Measurements from ENCODE around the gene PER2.
A peak's percentile ranks its signal among the peaks of the same experiment; 100 is the strongest.

Gene PER2

GRCh38 chr2:238305092-238305862, 16.9 kb upstream of the PER2 start:
- H3K27me3 ChIP-seq: no peaks in the 10 kb centered on the region
- no peak overlapping the region for H3K4me3 ChIP-seq (ENCODE audit: low read depth, low read length)
- no peaks in the 10 kb centered on the region for H3K9me3 ChIP-seq
- H3K36me3 ChIP-seq: no peaks in the 10 kb centered on the region; the same call in 1 of the 2 replicates
- no peaks in the 10 kb centered on the region for H3K4me1 ChIP-seq
- TF ChIP-seq CTCF (IDR thresholded peaks at IDR 0.05; ENCODE audit: low read depth, low read length): peak; percentile 38
- no peak for DNase-seq

GRCh38 chr2:238304116-238304515, 15.7 kb upstream of the PER2 start:
- DNase-seq: no peak
- Histone ChIP-seq H3K4me3 (ENCODE audit: low read depth, low read length) (no peak overlapping the region), H3K36me3 (no peaks in the 10 kb centered on the region; the same call in 1 of the 2 replicates), H3K4me1 (no peaks in the 10 kb centered on the region), H3K9me3 (no peaks in the 10 kb centered on the region), H3K27me3 (no peaks in the 10 kb centered on the region)
- no peak for TF ChIP-seq CTCF (IDR thresholded peaks at IDR 0.05; ENCODE audit: low read depth, low read length)

GRCh38 chr2:238302751-238303150, 14.3 kb upstream of the PER2 start:
- no peaks in the 10 kb centered on the region; the same call in 1 of the 2 replicates for H3K36me3 ChIP-seq
- no peak overlapping the region for H3K4me3 ChIP-seq (ENCODE audit: low read depth, low read length)
- H3K4me1 ChIP-seq: no peaks in the 10 kb centered on the region
- no peak for DNase-seq
- no peak for TF ChIP-seq CTCF (IDR thresholded peaks at IDR 0.05; ENCODE audit: low read depth, low read length)
- H3K27me3 ChIP-seq: no peaks in the 10 kb centered on the region
- H3K9me3 ChIP-seq: no peaks in the 10 kb centered on the region

GRCh38 chr2:238302087-238302486, 13.7 kb upstream of the PER2 start:
- Histone ChIP-seq H3K4me1 (no peaks in the 10 kb centered on the region), H3K27me3 (0 out of 2 replicates have a peak, but pooled peaks cover under 1% of the 10 kb centered on the region), H3K9me3 (no peaks in the 10 kb centered on the region), H3K36me3 (no peaks in the 10 kb centered on the region; the same call in 1 of the 2 replicates), H3K4me3 (ENCODE audit: low read depth, low read length) (no peak overlapping the region)
- no peak for TF ChIP-seq CTCF (IDR thresholded peaks at IDR 0.05; ENCODE audit: low read depth, low read length)
- no peak for DNase-seq

GRCh38 chr2:238299803-238300202, 11.4 kb upstream of the PER2 start:
- no peak for TF ChIP-seq CTCF (IDR thresholded peaks at IDR 0.05; ENCODE audit: low read depth, low read length)

More at GRCh38 chr2:238299803-238300202, 11.4 kb upstream of the PER2 start:
- no peak for DNase-seq
- H3K4me3 ChIP-seq (ENCODE audit: low read depth, low read length): no peak overlapping the region
- H3K36me3 ChIP-seq: no peaks in the 10 kb centered on the region
- 0 out of 2 replicates have a peak, but pooled peaks cover 4% of the 10 kb centered on the region for H3K27me3 ChIP-seq
- H3K9me3 ChIP-seq: no peaks in the 10 kb centered on the region
- no peaks in the 10 kb centered on the region for H3K4me1 ChIP-seq

Measured in BE2C (cell line).